Measurements from ENCODE around the gene CTRB2. TPM values are rescaled to one million over a fixed set of nuclear protein-coding genes. Genes with fewer than 3 reads are reported as not detected.
"Not testable (repeated sequence)": the region's sequence is repeated elsewhere in the genome, so short reads cannot be mapped to it uniquely, and the experiment has no call there.

CTRB2 gene
- total and polyA plus RNA-seq, 4 donors, result 0.09 to 0.33 TPM; not detected in 2

DNA sequence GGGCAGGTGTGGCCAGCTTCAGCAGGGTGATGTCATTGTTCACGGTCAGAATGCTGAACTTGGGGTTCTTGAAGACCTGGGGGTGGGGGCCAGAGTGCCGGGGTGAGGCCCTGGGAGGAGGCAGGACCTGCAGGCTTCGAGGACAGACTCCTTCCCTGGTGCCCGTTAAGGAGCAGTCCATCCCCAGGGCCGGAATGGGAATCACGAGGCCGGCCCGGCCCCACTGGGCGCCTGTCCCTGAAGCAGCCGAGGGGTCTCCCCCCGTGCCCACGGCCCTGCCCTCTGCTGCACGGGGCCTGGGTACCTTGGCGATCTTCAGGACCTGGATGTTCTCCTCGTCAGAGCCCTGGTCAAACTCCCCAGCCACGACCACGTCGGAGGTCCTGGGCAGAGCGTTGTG is 1.5 kb downstream of the CTRB2 start:
- H3K27me3 ChIP-seq (ENCODE audit: control insufficient read depth in 4 of 4, insufficient read depth in 4 of 4, low read length in 3 of 4); H3K4me1 ChIP-seq (ENCODE audit: control insufficient read depth in 4 of 4, insufficient read depth in 4 of 4, low read length in 3 of 4); H3K9me3 ChIP-seq (ENCODE audit: control insufficient read depth in 4 of 4, low read length in 3 of 4); H3K9ac ChIP-seq (ENCODE audit: low read depth in 1 of 2, low read length in 2 of 2); H3K4me3 ChIP-seq (ENCODE audit: low read depth in 1 of 3, low read length in 3 of 3); DNase-seq (ENCODE audit: low spot score); H3K27ac ChIP-seq (ENCODE audit: low read depth in 1 of 2, low read length in 2 of 2); H3K36me3 ChIP-seq (ENCODE audit: control insufficient read depth in 4 of 4, insufficient read depth in 3 of 4, low read depth in 1 of 4, low read length in 3 of 4): not testable (repeated sequence)
- 95% methylated on average over 6 of the region's 19 CpGs for WGBS

DNA sequence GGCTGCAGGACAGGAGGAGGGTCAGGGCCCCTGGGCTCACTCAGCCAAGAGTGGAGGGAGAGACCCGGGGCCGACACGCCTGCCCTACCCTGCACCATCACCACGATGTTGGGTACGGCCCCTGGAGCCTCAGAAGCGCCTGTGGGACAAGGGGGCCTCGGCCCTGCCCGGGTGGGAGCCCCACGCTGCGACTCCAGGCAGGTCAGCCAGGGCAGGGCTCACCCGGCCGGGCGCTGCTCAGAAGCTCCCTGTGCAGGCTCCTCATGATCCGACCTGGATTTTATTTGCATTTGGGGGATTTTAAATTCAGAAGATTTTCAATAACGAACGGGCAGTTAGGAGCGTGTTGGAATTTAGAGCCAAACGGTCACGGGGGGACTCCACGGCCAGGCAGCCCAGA is 2.1 kb downstream of the CTRB2 start:
- H3K27ac ChIP-seq (ENCODE audit: low read depth in 1 of 2, low read length in 2 of 2); H3K36me3 ChIP-seq (ENCODE audit: control insufficient read depth in 4 of 4, insufficient read depth in 3 of 4, low read depth in 1 of 4, low read length in 3 of 4); H3K9ac ChIP-seq (ENCODE audit: low read depth in 1 of 2, low read length in 2 of 2); H3K4me3 ChIP-seq (ENCODE audit: low read depth in 1 of 3, low read length in 3 of 3); H3K27me3 ChIP-seq (ENCODE audit: control insufficient read depth in 4 of 4, insufficient read depth in 4 of 4, low read length in 3 of 4); H3K9me3 ChIP-seq (ENCODE audit: control insufficient read depth in 4 of 4, low read length in 3 of 4); DNase-seq (ENCODE audit: low spot score); H3K4me1 ChIP-seq (ENCODE audit: control insufficient read depth in 4 of 4, insufficient read depth in 4 of 4, low read length in 3 of 4): not testable (repeated sequence)
- WGBS, result no CpG with 5 or more reads among the region's 20 CpGs

DNA sequence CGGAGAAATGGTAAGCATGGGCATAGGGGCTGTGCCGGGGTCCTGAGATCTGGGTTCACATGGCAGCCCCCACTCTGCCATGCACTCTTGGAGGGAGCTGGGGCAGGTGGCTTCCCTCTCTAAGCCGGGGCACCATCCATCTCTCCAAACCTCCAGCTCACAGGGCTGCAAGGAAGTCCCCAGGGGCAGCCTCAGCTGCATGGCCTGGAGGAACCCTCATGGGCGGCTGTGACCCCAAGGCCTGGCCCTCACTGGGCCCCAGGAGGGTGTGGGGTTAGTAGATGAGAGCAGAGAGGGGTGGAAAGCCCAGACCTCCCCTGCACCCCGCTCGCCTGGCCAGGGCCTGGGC is 2.6 kb downstream of the CTRB2 start:
- no peaks in the 10 kb centered on the region for H3K4me1 ChIP-seq (ENCODE audit: control insufficient read depth in 4 of 4, insufficient read depth in 4 of 4, low read length in 3 of 4)
- no peaks in the 10 kb centered on the region for H3K36me3 ChIP-seq (ENCODE audit: control insufficient read depth in 4 of 4, insufficient read depth in 3 of 4, low read depth in 1 of 4, low read length in 3 of 4)
- no peaks in the 10 kb centered on the region for H3K9me3 ChIP-seq (ENCODE audit: control insufficient read depth in 4 of 4, low read length in 3 of 4)
- H3K27ac ChIP-seq (ENCODE audit: low read depth in 1 of 2, low read length in 2 of 2), result no peak overlapping the region
- no peak for DNase-seq (ENCODE audit: low spot score)
- TF ChIP-seq HNF4G (IDR thresholded peaks at IDR 0.05), result no peak
- no peak for TF ChIP-seq GABPA (IDR thresholded peaks at IDR 0.05 in 1 of 2, conservative IDR thresholded peaks at IDR 0.05 in 1 of 2)
- TF ChIP-seq SP1 (IDR thresholded peaks at IDR 0.05), result no peak
- TF ChIP-seq, protein P1, sequence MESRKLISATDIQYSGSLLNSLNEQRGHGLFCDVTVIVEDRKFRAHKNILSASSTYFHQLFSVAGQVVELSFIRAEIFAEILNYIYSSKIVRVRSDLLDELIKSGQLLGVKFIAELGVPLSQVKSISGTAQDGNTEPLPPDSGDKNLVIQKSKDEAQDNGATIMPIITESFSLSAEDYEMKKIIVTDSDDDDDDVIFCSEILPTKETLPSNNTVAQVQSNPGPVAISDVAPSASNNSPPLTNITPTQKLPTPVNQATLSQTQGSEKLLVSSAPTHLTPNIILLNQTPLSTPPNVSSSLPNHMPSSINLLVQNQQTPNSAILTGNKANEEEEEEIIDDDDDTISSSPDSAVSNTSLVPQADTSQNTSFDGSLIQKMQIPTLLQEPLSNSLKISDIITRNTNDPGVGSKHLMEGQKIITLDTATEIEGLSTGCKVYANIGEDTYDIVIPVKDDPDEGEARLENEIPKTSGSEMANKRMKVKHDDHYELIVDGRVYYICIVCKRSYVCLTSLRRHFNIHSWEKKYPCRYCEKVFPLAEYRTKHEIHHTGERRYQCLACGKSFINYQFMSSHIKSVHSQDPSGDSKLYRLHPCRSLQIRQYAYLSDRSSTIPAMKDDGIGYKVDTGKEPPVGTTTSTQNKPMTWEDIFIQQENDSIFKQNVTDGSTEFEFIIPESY (IDR thresholded peaks at IDR 0.05), result no peak
- TF ChIP-seq, protein P2, sequence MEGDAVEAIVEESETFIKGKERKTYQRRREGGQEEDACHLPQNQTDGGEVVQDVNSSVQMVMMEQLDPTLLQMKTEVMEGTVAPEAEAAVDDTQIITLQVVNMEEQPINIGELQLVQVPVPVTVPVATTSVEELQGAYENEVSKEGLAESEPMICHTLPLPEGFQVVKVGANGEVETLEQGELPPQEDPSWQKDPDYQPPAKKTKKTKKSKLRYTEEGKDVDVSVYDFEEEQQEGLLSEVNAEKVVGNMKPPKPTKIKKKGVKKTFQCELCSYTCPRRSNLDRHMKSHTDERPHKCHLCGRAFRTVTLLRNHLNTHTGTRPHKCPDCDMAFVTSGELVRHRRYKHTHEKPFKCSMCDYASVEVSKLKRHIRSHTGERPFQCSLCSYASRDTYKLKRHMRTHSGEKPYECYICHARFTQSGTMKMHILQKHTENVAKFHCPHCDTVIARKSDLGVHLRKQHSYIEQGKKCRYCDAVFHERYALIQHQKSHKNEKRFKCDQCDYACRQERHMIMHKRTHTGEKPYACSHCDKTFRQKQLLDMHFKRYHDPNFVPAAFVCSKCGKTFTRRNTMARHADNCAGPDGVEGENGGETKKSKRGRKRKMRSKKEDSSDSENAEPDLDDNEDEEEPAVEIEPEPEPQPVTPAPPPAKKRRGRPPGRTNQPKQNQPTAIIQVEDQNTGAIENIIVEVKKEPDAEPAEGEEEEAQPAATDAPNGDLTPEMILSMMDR (IDR thresholded peaks at IDR 0.05; ENCODE audit: low read depth, low read length, missing input control), result no peak
- TF ChIP-seq, protein P3, sequence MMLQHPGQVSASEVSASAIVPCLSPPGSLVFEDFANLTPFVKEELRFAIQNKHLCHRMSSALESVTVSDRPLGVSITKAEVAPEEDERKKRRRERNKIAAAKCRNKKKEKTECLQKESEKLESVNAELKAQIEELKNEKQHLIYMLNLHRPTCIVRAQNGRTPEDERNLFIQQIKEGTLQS (IDR thresholded peaks at IDR 0.05), result no peak
- TF ChIP-seq EGR1 (IDR thresholded peaks at IDR 0.05; ENCODE audit: low read depth in 2 of 2), result no peak
- no peak for TF ChIP-seq FOXA2 (IDR thresholded peaks at IDR 0.05)
- no peak for TF ChIP-seq RAD21 (IDR thresholded peaks at IDR 0.05)
- TF ChIP-seq, protein P4, sequence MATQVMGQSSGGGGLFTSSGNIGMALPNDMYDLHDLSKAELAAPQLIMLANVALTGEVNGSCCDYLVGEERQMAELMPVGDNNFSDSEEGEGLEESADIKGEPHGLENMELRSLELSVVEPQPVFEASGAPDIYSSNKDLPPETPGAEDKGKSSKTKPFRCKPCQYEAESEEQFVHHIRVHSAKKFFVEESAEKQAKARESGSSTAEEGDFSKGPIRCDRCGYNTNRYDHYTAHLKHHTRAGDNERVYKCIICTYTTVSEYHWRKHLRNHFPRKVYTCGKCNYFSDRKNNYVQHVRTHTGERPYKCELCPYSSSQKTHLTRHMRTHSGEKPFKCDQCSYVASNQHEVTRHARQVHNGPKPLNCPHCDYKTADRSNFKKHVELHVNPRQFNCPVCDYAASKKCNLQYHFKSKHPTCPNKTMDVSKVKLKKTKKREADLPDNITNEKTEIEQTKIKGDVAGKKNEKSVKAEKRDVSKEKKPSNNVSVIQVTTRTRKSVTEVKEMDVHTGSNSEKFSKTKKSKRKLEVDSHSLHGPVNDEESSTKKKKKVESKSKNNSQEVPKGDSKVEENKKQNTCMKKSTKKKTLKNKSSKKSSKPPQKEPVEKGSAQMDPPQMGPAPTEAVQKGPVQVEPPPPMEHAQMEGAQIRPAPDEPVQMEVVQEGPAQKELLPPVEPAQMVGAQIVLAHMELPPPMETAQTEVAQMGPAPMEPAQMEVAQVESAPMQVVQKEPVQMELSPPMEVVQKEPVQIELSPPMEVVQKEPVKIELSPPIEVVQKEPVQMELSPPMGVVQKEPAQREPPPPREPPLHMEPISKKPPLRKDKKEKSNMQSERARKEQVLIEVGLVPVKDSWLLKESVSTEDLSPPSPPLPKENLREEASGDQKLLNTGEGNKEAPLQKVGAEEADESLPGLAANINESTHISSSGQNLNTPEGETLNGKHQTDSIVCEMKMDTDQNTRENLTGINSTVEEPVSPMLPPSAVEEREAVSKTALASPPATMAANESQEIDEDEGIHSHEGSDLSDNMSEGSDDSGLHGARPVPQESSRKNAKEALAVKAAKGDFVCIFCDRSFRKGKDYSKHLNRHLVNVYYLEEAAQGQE (IDR thresholded peaks at IDR 0.05), result no peak
- no peak for TF ChIP-seq HNF4A (conservative IDR thresholded peaks at IDR 0.05)
- no peak for TF ChIP-seq RXRA (IDR thresholded peaks at IDR 0.05)
- TF ChIP-seq YY1 (IDR thresholded peaks at IDR 0.05), result no peak
- TF ChIP-seq FOXA1 (IDR thresholded peaks at IDR 0.05), result no peak
- TF ChIP-seq, protein P5, sequence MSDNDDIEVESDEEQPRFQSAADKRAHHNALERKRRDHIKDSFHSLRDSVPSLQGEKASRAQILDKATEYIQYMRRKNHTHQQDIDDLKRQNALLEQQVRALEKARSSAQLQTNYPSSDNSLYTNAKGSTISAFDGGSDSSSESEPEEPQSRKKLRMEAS (IDR thresholded peaks at IDR 0.05), result no peak
- no peak overlapping the region for H3K9ac ChIP-seq (ENCODE audit: low read depth in 1 of 2, low read length in 2 of 2)
- H3K27me3 ChIP-seq (ENCODE audit: control insufficient read depth in 4 of 4, insufficient read depth in 4 of 4, low read length in 3 of 4), result no peaks in the 10 kb centered on the region
- 93% methylated on average over 6 of the region's 6 CpGs for WGBS
- no peak overlapping the region for H3K4me3 ChIP-seq (ENCODE audit: low read depth in 1 of 3, low read length in 3 of 3)

Measured in liver (tissue), 9 donors.